Measurements from ENCODE around the gene KIF26B.

Gene KIF26B

DNA sequence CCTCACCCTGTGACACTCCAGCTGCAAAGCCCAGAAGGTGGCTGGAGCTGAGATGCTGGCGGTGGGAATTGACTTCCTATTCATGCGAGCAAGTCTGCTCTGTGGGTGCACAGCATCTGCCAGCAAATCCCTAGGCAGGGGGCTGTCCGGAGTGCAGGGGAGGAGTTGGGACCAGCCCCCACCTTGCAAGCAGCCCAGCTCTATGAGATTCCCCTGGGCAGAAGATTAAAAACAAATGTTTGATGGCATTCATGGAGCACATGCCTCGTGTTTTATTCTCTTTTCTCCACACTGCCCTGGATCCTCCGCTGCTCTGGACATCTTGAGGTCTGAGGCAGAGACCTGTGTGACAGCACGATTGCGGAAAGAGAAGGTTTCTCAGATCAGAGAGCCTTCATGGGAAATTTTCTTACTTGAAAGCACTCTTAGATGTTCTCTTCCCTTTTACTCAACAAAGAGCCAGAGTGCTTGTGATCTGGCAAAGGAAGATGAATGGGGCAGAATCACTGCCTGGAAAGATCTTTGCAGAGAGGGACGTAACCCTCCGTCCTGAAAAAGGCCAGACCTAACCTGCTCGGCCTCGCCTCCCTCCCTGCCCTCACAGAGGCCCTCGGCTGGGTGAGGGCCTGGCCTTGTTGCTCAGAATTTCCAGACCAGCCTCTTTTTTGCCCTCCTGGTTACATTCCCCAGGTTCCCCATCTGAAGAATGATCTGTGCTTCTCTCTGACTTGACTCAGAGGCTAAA lies 597.1 kb downstream of the KIF26B start:
- Mint-ChIP-seq H3K27me3 (no peaks in the 10 kb centered on the region), H3K4me1 (peaks cover 6% of the 10 kb centered on the region), H3K36me3 (ENCODE audit: insufficient read depth) (no peaks in the 10 kb centered on the region), H3K4me3 (no peak overlapping the region), H3K27ac (ENCODE audit: low read depth) (no peak overlapping the region), H3K9me3 (no peaks in the 10 kb centered on the region)
- ATAC-seq (replicated peaks; ENCODE audit: extremely low read depth, poor library complexity, severe bottlenecking) = no peak
- DNase-seq (ENCODE audit: low spot score in 2 of 2) = no peak

- Mint-ChIP-seq H3K27ac (ENCODE audit: low read depth) (no peak overlapping the region), H3K4me3 (no peak overlapping the region), H3K36me3 (ENCODE audit: insufficient read depth) (no peaks in the 10 kb centered on the region), H3K27me3 (no peaks in the 10 kb centered on the region), H3K9me3 (no peaks in the 10 kb centered on the region), H3K4me1 (peaks cover 6% of the 10 kb centered on the region)
- ATAC-seq (replicated peaks; ENCODE audit: extremely low read depth, poor library complexity, severe bottlenecking) = no peak
- DNase-seq (ENCODE audit: low spot score in 2 of 2) = no peak
Observed at GRCh38 chr1:245752561-245752960, 597.8 kb downstream of the KIF26B start.

- Mint-ChIP-seq H3K4me3 (no peak overlapping the region), H3K9me3 (peaks cover 6% of the 10 kb centered on the region)
Observed at GRCh38 chr1:245753807-245754206, 599.0 kb downstream of the KIF26B start.

GRCh38 chr1:245754463-245754961 lies 599.7 kb downstream of the KIF26B start:
- no peak for DNase-seq (ENCODE audit: low spot score in 2 of 2)
- no peak for ATAC-seq (replicated peaks; ENCODE audit: extremely low read depth, poor library complexity, severe bottlenecking)
- Mint-ChIP-seq H3K4me3 (no peak overlapping the region), H3K36me3 (ENCODE audit: insufficient read depth) (no peaks in the 10 kb centered on the region), H3K9me3 (peaks cover 11% of the 10 kb centered on the region), H3K27me3 (no peaks in the 10 kb centered on the region), H3K4me1 (peaks cover 6% of the 10 kb centered on the region), H3K27ac (ENCODE audit: low read depth) (no peak overlapping the region)

More at GRCh38 chr1:245753807-245754206, 599.0 kb downstream of the KIF26B start:
- no peak overlapping the region for H3K27ac Mint-ChIP-seq (ENCODE audit: low read depth)
- DNase-seq (ENCODE audit: low spot score in 2 of 2) (no peak), ATAC-seq (replicated peaks; ENCODE audit: extremely low read depth, poor library complexity, severe bottlenecking) (no peak)
- H3K36me3 Mint-ChIP-seq (ENCODE audit: insufficient read depth) = no peaks in the 10 kb centered on the region
- H3K4me1 Mint-ChIP-seq = peaks cover 6% of the 10 kb centered on the region
- no peaks in the 10 kb centered on the region for H3K27me3 Mint-ChIP-seq
